ENCODE results near the gene INS.

The INS gene

DNA sequence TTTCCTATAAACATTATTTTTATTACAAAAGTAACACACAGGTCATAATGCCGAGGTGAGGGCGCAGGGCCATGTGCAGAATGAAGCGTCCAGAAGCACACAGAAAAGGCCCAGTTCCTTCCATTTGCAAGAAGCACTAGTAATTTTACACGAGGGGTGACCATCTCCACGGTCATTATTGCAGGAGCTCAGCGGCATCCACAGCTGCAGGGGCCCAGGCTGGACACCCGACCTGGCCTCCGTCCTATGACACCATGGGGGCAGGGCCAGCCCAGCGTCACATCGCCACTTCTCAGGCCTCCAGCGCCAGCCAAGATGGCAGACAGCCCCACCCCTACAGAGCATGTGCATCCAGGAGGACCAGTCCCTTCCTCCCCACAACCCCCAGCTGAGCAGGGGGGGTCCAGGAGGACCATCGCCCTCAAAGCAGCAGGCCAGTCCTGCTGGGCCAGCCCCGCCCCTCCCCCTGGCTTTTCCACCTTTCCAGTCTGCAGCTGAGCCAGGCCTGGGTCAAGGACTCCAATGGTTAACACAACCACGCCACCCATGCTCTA, 25.3 kb downstream of the INS start:
- H3K27ac ChIP-seq (replicated peaks; ENCODE audit: low read length): no peak overlapping the region
- H2BK12ac ChIP-seq (ENCODE audit: low read length): peak overlapping the region; percentile 66
- H3K9me3 ChIP-seq (replicated peaks in 1 of 2; ENCODE audit: control insufficient read depth in 2 of 2, insufficient read depth in 1 of 2, low read depth in 1 of 2, low read length in 2 of 2): peaks cover 0 to 8% of the 10 kb centered on the region in 2 donors
- no peak overlapping the region for H3K9ac ChIP-seq (ENCODE audit: low read depth, low read length, poor library complexity)
- no peak overlapping the region for H4K8ac ChIP-seq (ENCODE audit: low read depth, low read length)
- H3K36me3 ChIP-seq (replicated peaks in 1 of 2; ENCODE audit: control insufficient read depth in 2 of 2, insufficient read depth in 2 of 2, low read length in 2 of 2): no peaks in the 10 kb centered on the region
- no peak overlapping the region for H3K23ac ChIP-seq (ENCODE audit: low read depth, low read length, poor library complexity)
- H3K4me1 ChIP-seq (ENCODE audit: control insufficient read depth in 2 of 2, insufficient read depth in 1 of 2, low read depth in 1 of 2, low read length in 2 of 2): peaks cover 4 to 7% of the 10 kb centered on the region in 2 donors
- DNase-seq (ENCODE audit: low spot score): no peak
- H2BK5ac ChIP-seq (ENCODE audit: low read length): no peak overlapping the region
- H3K4me3 ChIP-seq (ENCODE audit: low read length in 2 of 2): no peak overlapping the region
- H2BK120ac ChIP-seq (ENCODE audit: low read depth, low read length): no peak overlapping the region
- H3K27me3 ChIP-seq (ENCODE audit: control insufficient read depth in 3 of 3, insufficient read depth in 3 of 3, low read depth in 1 of 3, low read length in 3 of 3): peaks cover 11 to 79% (median 76%) of the 10 kb centered on the region in 3 experiments
- peak overlapping the region; percentile 77 for H3K18ac ChIP-seq (ENCODE audit: low read length)
- peak overlapping the region; percentile 93 for H2AK5ac ChIP-seq (ENCODE audit: low read depth, low read length)
- no peak overlapping the region for H3K4me2 ChIP-seq (ENCODE audit: insufficient read depth, low read length, poor library complexity, severe bottlenecking)
- H2AFZ ChIP-seq (ENCODE audit: low read length): no peak overlapping the region
- no peak overlapping the region for H3K4ac ChIP-seq (ENCODE audit: low read length)
- peaks cover under 1% of the 10 kb centered on the region for H3K79me1 ChIP-seq (ENCODE audit: low read depth, low read length)
- peak overlapping the region; percentile 98 for H2BK15ac ChIP-seq (ENCODE audit: low read length)
- H3K14ac ChIP-seq (ENCODE audit: low read length): peak overlapping the region; percentile 4
- H4K91ac ChIP-seq (ENCODE audit: low read depth, low read length, poor library complexity): no peak overlapping the region
- no CpG with 5 or more reads among the region's 14 CpGs for WGBS, 2 donors (ENCODE audit: extremely low coverage in 2 of 2, insufficient read length in 2 of 2, insufficient replicate concordance in 1 of 2)

DNA sequence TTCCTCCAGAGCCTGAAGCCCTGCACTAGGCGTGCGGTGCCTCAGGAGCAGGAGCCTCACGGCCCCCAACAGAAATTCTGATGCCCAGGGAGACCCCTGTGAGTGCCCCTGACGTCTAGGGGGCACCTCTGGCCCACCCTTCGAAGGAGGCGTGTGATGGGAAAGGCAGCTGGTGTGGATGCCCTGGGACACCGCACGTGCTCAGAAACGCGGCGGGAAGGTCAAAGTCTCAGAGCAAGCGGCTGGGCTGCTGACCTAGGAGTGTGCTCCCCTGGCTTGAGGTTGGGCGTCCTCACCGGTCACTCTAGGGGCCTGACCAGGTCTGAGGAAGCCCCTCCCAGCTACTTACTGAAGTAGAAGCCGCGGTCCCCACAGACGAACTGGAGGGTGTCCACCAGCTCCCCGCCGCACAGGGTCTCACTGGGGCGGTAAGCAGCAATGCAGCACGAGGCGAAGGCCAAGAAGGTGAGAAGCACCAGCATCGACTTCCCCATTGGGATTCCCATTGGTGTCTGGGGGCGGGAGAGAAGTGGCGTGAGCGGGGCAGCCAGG, 25.9 kb downstream of the INS start:
- H3K27me3 ChIP-seq (ENCODE audit: control insufficient read depth in 3 of 3, insufficient read depth in 3 of 3, low read depth in 1 of 3, low read length in 3 of 3): peaks cover 8 to 73% (median 69%) of the 10 kb centered on the region in 3 experiments
- H3K9me3 ChIP-seq (replicated peaks in 1 of 2; ENCODE audit: control insufficient read depth in 2 of 2, insufficient read depth in 1 of 2, low read depth in 1 of 2, low read length in 2 of 2): peaks cover 0 to 8% of the 10 kb centered on the region in 2 donors

DNA sequence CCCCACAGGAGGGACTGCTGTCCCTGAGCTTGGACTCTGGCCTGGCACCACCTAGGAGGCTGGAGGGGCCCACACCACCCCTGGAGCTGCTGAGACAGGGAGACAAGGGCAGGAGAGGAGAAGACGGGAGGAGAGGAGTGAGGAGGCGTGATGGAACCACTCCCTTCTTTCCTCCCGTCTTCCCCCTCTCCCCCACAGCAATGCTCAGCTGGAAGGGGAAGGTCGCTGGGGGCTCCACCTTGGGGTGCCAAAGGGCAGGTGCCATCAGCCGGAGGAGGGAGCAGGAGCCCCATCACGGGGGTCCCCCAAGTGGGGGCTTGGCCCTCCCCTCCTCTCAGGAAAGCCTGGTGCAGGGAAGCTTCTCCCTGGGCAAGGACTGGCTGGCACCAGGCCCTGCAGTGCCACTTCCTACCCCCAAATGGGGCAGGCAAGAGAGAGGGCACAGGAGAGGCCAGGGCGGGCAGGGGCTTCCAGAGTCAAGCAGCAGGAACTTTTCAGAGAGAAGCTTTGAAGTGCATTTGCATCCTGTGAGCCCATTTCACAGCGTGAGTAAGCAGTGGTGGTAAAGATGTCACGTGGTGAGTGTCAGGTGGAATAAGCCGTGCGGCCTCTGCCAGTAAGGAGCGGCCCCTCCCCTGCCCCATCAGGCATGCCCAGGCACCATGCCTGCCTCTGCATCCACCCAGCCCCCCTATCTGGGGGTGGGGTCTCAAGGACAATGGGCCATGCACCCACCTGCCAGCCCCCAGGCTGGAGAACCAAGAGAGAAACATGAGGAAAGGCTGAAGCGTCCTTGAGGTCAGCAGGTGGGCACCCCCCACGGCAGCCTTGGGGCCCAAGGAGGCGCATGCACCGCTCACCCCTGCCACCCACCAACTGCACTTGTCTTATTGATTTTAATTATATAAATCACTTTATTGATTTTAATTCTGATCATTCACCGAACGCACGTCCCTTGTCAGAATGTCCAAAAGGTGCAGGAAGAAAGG, 26.7 kb downstream of the INS start:
- Histone ChIP-seq H3K18ac (ENCODE audit: low read length) (peak overlapping the region; percentile 78), H3K27ac (replicated peaks; ENCODE audit: low read length) (no peak overlapping the region), H2AK5ac (ENCODE audit: low read depth, low read length) (peak overlapping the region; percentile 96), H3K9me3 (replicated peaks in 1 of 2; ENCODE audit: control insufficient read depth in 2 of 2, insufficient read depth in 1 of 2, low read depth in 1 of 2, low read length in 2 of 2) (peaks cover 0 to 8% of the 10 kb centered on the region in 2 donors), H2BK120ac (ENCODE audit: low read depth, low read length) (no peak overlapping the region), H3K23ac (ENCODE audit: low read depth, low read length, poor library complexity) (no peak overlapping the region), H3K4me1 (ENCODE audit: control insufficient read depth in 2 of 2, insufficient read depth in 1 of 2, low read depth in 1 of 2, low read length in 2 of 2) (peaks cover 4 to 7% of the 10 kb centered on the region in 2 donors), H3K14ac (ENCODE audit: low read length) (no peak overlapping the region), H3K4me3 (ENCODE audit: low read length in 2 of 2) (no peak overlapping the region), H3K4ac (ENCODE audit: low read length) (no peak overlapping the region), H4K8ac (ENCODE audit: low read depth, low read length) (peak overlapping the region; percentile 48), H2BK15ac (ENCODE audit: low read length) (peak overlapping the region; percentile 92), H3K4me2 (ENCODE audit: insufficient read depth, low read length, poor library complexity, severe bottlenecking) (no peak overlapping the region), H4K91ac (ENCODE audit: low read depth, low read length, poor library complexity) (no peak overlapping the region), H2AFZ (ENCODE audit: low read length) (no peak overlapping the region), H3K27me3 (ENCODE audit: control insufficient read depth in 3 of 3, insufficient read depth in 3 of 3, low read depth in 1 of 3, low read length in 3 of 3) (peaks cover 2 to 67% (median 62%) of the 10 kb centered on the region in 3 experiments), H3K9ac (ENCODE audit: low read depth, low read length, poor library complexity) (no peak overlapping the region), H2BK5ac (ENCODE audit: low read length) (no peak overlapping the region), H3K36me3 (replicated peaks in 1 of 2; ENCODE audit: control insufficient read depth in 2 of 2, insufficient read depth in 2 of 2, low read length in 2 of 2) (no peaks in the 10 kb centered on the region), H2BK12ac (ENCODE audit: low read length) (peak overlapping the region; percentile 58), H3K79me1 (ENCODE audit: low read depth, low read length) (no peaks in the 10 kb centered on the region)
- WGBS, 2 donors (ENCODE audit: extremely low coverage in 2 of 2, insufficient read length in 2 of 2, insufficient replicate concordance in 1 of 2): no CpG with 5 or more reads among the region's 19 CpGs
- no peak for DNase-seq (ENCODE audit: low spot score)

More for the DNA sequence above, 25.9 kb downstream of the INS start:
- Histone ChIP-seq H3K4ac (ENCODE audit: low read length) (no peak overlapping the region), H2BK12ac (ENCODE audit: low read length) (peak overlapping the region; percentile 94), H4K91ac (ENCODE audit: low read depth, low read length, poor library complexity) (no peak overlapping the region), H2BK120ac (ENCODE audit: low read depth, low read length) (no peak overlapping the region), H3K9ac (ENCODE audit: low read depth, low read length, poor library complexity) (no peak overlapping the region), H3K4me2 (ENCODE audit: insufficient read depth, low read length, poor library complexity, severe bottlenecking) (no peak overlapping the region), H4K8ac (ENCODE audit: low read depth, low read length) (no peak overlapping the region), H3K79me1 (ENCODE audit: low read depth, low read length) (no peaks in the 10 kb centered on the region), H3K23ac (ENCODE audit: low read depth, low read length, poor library complexity) (no peak overlapping the region), H2AK5ac (ENCODE audit: low read depth, low read length) (peak overlapping the region; percentile 86), H2BK15ac (ENCODE audit: low read length) (peak overlapping the region; percentile 6), H3K27ac (replicated peaks; ENCODE audit: low read length) (no peak overlapping the region), H3K18ac (ENCODE audit: low read length) (peak overlapping the region; percentile 28), H2BK5ac (ENCODE audit: low read length) (no peak overlapping the region), H3K4me1 (ENCODE audit: control insufficient read depth in 2 of 2, insufficient read depth in 1 of 2, low read depth in 1 of 2, low read length in 2 of 2) (peaks cover 4 to 7% of the 10 kb centered on the region in 2 donors), H3K14ac (ENCODE audit: low read length) (peak overlapping the region; percentile 38), H3K36me3 (replicated peaks in 1 of 2; ENCODE audit: control insufficient read depth in 2 of 2, insufficient read depth in 2 of 2, low read length in 2 of 2) (no peaks in the 10 kb centered on the region), H3K4me3 (ENCODE audit: low read length in 2 of 2) (no peak overlapping the region), H2AFZ (ENCODE audit: low read length) (no peak overlapping the region)
- DNase-seq (ENCODE audit: low spot score): no peak
- WGBS, 2 donors (ENCODE audit: extremely low coverage in 2 of 2, insufficient read length in 2 of 2, insufficient replicate concordance in 1 of 2): no CpG with 5 or more reads among the region's 26 CpGs
